Mesenchymal stem cell (in vitro differentiated cells and primary cell): ENCODE results near the gene SLC9A9.

Experiments
- DNase-seq: peaks from one replicate; pipeline ENCODE4 v3.0.0-alpha.2; 2013
- H2AFZ ChIP-seq: one replicate; pipeline ENCODE4 v1.6.1; 2013; ENCODE audit warnings: low read depth, mild to moderate bottlenecking, control low read depth, inconsistent platforms, low read length, moderate library complexity
- H2AK5ac ChIP-seq: 2 replicates; pipeline ENCODE4 v1.6.1; 2013; ENCODE audit warnings: low read length, moderate library complexity, mild to moderate bottlenecking, inconsistent platforms; ENCODE audit not compliant: severe bottlenecking
- H2BK120ac ChIP-seq: one replicate; pipeline ENCODE4 v1.6.1; 2013; ENCODE audit warnings: low read depth, mild to moderate bottlenecking, inconsistent platforms, low read length, moderate library complexity
- H2BK12ac ChIP-seq, 2 experiments: one replicate each; pipeline ENCODE4 v1.6.1; 2013; ENCODE audit warnings: inconsistent platforms in 2 of 2, low read length in 2 of 2, mild to moderate bottlenecking in 2 of 2, moderate library complexity in 2 of 2, control low read depth in 1 of 2
- H2BK15ac ChIP-seq: one replicate; pipeline ENCODE4 v1.6.1; 2013; ENCODE audit warnings: mild to moderate bottlenecking, low read depth, inconsistent platforms; ENCODE audit not compliant: poor library complexity, severe bottlenecking
- H2BK5ac ChIP-seq: 2 replicates; pipeline ENCODE4 v1.6.1; 2013; ENCODE audit warnings: low read depth, mild to moderate bottlenecking, low read length, control low read depth, inconsistent platforms; ENCODE audit not compliant: poor library complexity, severe bottlenecking
- H3K14ac ChIP-seq, 2 experiments: one replicate each; pipeline ENCODE4 v1.6.1; 2013; ENCODE audit warnings: inconsistent platforms in 2 of 2, low read length in 2 of 2, control low read depth in 1 of 2, mild to moderate bottlenecking in 1 of 2, moderate library complexity in 1 of 2
- H3K18ac ChIP-seq, 2 experiments: one replicate each; pipeline ENCODE4 v1.6.1; 2013; ENCODE audit warnings: inconsistent platforms in 2 of 2, low read length in 2 of 2, control low read depth in 1 of 2, low read depth in 1 of 2, mild to moderate bottlenecking in 1 of 2
- H3K23ac ChIP-seq, 2 experiments: one replicate each; pipeline ENCODE4 v1.6.1; 2013; ENCODE audit warnings: inconsistent platforms in 2 of 2, low read length in 2 of 2, mild to moderate bottlenecking in 2 of 2, moderate library complexity in 2 of 2, control low read depth in 1 of 2
- H3K27ac ChIP-seq: 2 replicates; pipeline ENCODE4 v1.5.1; 2013; ENCODE audit warnings: mild to moderate bottlenecking, moderate library complexity, low read length, control low read depth, inconsistent platforms; ENCODE audit not compliant: poor library complexity, severe bottlenecking
- H3K27me3 ChIP-seq, 2 experiments: 2 replicates each; pipeline versions ENCODE4 v1.6.1 to v1.7.0; 2013; ENCODE audit warnings: low read length in 2 of 2, mild to moderate bottlenecking in 2 of 2, moderate library complexity in 2 of 2, control low read depth in 1 of 2, inconsistent platforms in 1 of 2; ENCODE audit not compliant: control insufficient read depth in 1 of 2, insufficient read depth in 1 of 2
- H3K36me3 ChIP-seq, 2 experiments: 2 replicates each; pipeline versions ENCODE4 v1.6.1 to v1.7.0; 2013; ENCODE audit warnings: low read length in 2 of 2, control low read depth in 1 of 2, inconsistent platforms in 1 of 2, low read depth in 1 of 2, mild to moderate bottlenecking in 1 of 2; ENCODE audit not compliant: insufficient read depth in 2 of 2, control insufficient read depth in 1 of 2
- H3K4ac ChIP-seq, 2 experiments: one replicate each; pipeline ENCODE4 v1.6.1; 2013; ENCODE audit warnings: inconsistent platforms in 2 of 2, low read length in 2 of 2, mild to moderate bottlenecking in 2 of 2, moderate library complexity in 2 of 2, control low read depth in 1 of 2, low read depth in 1 of 2
- H3K4me1 ChIP-seq: 2 replicates; pipeline ENCODE4 v1.6.1; 2013; ENCODE audit warnings: low read depth, low read length, control low read depth; ENCODE audit not compliant: control insufficient read depth, insufficient read depth
- H3K4me2 ChIP-seq: 2 replicates; pipeline ENCODE4 v1.6.1; 2013; ENCODE audit warnings: low read length, mild to moderate bottlenecking, inconsistent platforms; ENCODE audit not compliant: poor library complexity, severe bottlenecking
- H3K4me3 ChIP-seq, 2 experiments: 2 replicates each; pipeline versions ENCODE4 v1.5.1 to v1.7.0; 2013; ENCODE audit warnings: low read length in 2 of 2, mild to moderate bottlenecking in 2 of 2, control low read depth in 1 of 2, low read depth in 1 of 2; ENCODE audit not compliant: insufficient read depth in 1 of 2
- H3K79me1 ChIP-seq: replicated peaks from 2 replicates; pipeline ENCODE4 v1.6.1; 2013; ENCODE audit warnings: mild to moderate bottlenecking, control low read depth, low read length, inconsistent platforms; ENCODE audit not compliant: poor library complexity, severe bottlenecking
- H3K9ac ChIP-seq: 2 replicates; pipeline ENCODE4 v1.7.0; 2013; ENCODE audit warnings: mild to moderate bottlenecking, low read length, moderate library complexity
- H3K9me3 ChIP-seq: 2 replicates; pipeline ENCODE4 v1.7.0; 2013; ENCODE audit warnings: mild to moderate bottlenecking, low read length; ENCODE audit not compliant: control insufficient read depth
- H4K8ac ChIP-seq: one replicate; pipeline ENCODE4 v1.6.1; 2013; ENCODE audit warnings: inconsistent platforms, mild to moderate bottlenecking, low read length, moderate library complexity
- H4K91ac ChIP-seq: one replicate; pipeline ENCODE4 v1.6.1; 2013; ENCODE audit warnings: mild to moderate bottlenecking, low read length, inconsistent platforms
- WGBS: methylation state at CpG from one replicate; pipeline ENCODE4 v1.1.7; 2013; ENCODE audit warnings: mixed read lengths; 5-methylcytosine and 5-hydroxymethylcytosine counted together

SLC9A9 gene

GRCh38 chr3:143258692-143259091, 589.6 kb downstream of the SLC9A9 start:
- no peak overlapping the region for H4K91ac ChIP-seq
- H3K79me1 ChIP-seq: no peaks in the 10 kb centered on the region
- no peaks in the 10 kb centered on the region for H3K36me3 ChIP-seq
- no peak overlapping the region for H2BK120ac ChIP-seq
- H3K18ac ChIP-seq: no peak overlapping the region
- no peaks in the 10 kb centered on the region for H3K4me1 ChIP-seq
- no peak overlapping the region for H2AFZ ChIP-seq
- H3K4me3 ChIP-seq: no peak overlapping the region
- H3K9ac ChIP-seq: no peak overlapping the region
- H4K8ac ChIP-seq: no peak overlapping the region
- peak overlapping the region in 1 of 2 experiments; percentile 24 for H3K23ac ChIP-seq
- H3K9me3 ChIP-seq: no peaks in the 10 kb centered on the region
- H2BK12ac ChIP-seq: no peak overlapping the region
- no peak overlapping the region for H3K4ac ChIP-seq
- no peak overlapping the region for H2BK5ac ChIP-seq
- DNase-seq: no peak
- H2AK5ac ChIP-seq: no peak overlapping the region
- WGBS: 92% methylated on average over 2 of the region's 4 CpGs
- H3K27me3 ChIP-seq: no peaks in the 10 kb centered on the region
- no peak overlapping the region for H3K14ac ChIP-seq
- H2BK15ac ChIP-seq: no peak overlapping the region
- H3K27ac ChIP-seq: no peak overlapping the region
- no peak overlapping the region for H3K4me2 ChIP-seq

DNA sequence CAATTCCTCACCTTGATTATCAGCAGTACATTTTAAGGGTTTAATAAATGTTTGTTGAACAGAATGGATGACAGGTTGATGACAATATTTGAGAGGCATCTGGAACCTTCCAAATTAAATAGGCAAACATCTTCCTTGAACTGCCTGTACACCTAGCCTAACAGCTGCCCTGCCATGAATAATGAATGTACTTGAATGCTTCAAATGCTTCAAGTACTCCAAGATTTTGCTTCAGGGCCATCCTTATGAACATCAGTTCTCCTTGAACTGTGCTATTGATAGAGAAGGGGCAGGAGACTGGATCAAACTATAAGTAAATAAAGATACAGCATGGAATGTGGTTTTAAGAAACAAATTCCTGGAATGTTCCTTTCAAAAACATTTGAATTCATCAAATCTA, 591.9 kb downstream of the SLC9A9 start:
- H3K18ac ChIP-seq: no peak overlapping the region
- no peak overlapping the region for H2BK15ac ChIP-seq
- no peak overlapping the region for H3K23ac ChIP-seq
- H3K4me3 ChIP-seq: no peak overlapping the region
- no peaks in the 10 kb centered on the region for H3K36me3 ChIP-seq
- H3K14ac ChIP-seq: no peak overlapping the region
- H4K8ac ChIP-seq: no peak overlapping the region
- no peaks in the 10 kb centered on the region for H3K79me1 ChIP-seq
- H2BK12ac ChIP-seq: no peak overlapping the region
- H2AK5ac ChIP-seq: no peak overlapping the region
- no peak overlapping the region for H2BK5ac ChIP-seq
- H2AFZ ChIP-seq: no peak overlapping the region
- H3K4ac ChIP-seq: no peak overlapping the region
- H3K9me3 ChIP-seq: no peaks in the 10 kb centered on the region
- no peak overlapping the region for H3K27ac ChIP-seq
- no peak overlapping the region for H3K4me2 ChIP-seq
- no peak overlapping the region for H4K91ac ChIP-seq
- DNase-seq: no peak
- no peaks in the 10 kb centered on the region for H3K27me3 ChIP-seq
- no peaks in the 10 kb centered on the region for H3K4me1 ChIP-seq
- H3K9ac ChIP-seq: no peak overlapping the region
- H2BK120ac ChIP-seq: no peak overlapping the region

DNA sequence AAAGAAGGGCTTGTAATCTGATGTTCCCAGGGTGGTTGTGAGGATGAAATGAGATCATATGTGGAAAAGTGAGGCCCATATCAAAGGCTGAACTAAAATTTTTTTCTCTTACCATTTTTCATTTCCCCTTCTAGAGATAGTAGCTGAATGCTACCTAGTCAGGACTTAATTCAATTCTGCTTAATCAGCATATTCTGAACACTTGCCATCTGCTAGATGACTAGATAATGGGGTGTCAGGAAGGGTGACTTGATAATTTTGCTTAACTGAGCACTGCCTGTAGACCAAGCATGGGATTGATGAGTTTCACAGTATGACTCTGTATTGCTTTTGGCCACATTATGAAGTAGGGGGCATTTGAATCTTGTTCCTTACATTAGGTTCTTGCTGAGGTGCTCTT, 592.5 kb downstream of the SLC9A9 start:
- H3K9ac ChIP-seq: no peak overlapping the region
- no peak overlapping the region for H3K27ac ChIP-seq
- no peak overlapping the region for H2BK5ac ChIP-seq
- no peaks in the 10 kb centered on the region for H3K4me1 ChIP-seq
- H3K14ac ChIP-seq: no peak overlapping the region
- no peak overlapping the region for H3K4me3 ChIP-seq
- no peak overlapping the region for H2BK12ac ChIP-seq
- no peak overlapping the region for H3K18ac ChIP-seq
- no peak overlapping the region for H2AFZ ChIP-seq
- no peaks in the 10 kb centered on the region for H3K27me3 ChIP-seq
- no peak overlapping the region for H3K4me2 ChIP-seq
- H4K8ac ChIP-seq: no peak overlapping the region
- H3K36me3 ChIP-seq: no peaks in the 10 kb centered on the region
- no peaks in the 10 kb centered on the region for H3K79me1 ChIP-seq
- no peak for DNase-seq
- no peak overlapping the region for H2AK5ac ChIP-seq
- H4K91ac ChIP-seq: no peak overlapping the region
- no peak overlapping the region for H2BK15ac ChIP-seq
- H3K9me3 ChIP-seq: no peaks in the 10 kb centered on the region
- H3K4ac ChIP-seq: no peak overlapping the region
- H3K23ac ChIP-seq: no peak overlapping the region
- no peak overlapping the region for H2BK120ac ChIP-seq

DNA sequence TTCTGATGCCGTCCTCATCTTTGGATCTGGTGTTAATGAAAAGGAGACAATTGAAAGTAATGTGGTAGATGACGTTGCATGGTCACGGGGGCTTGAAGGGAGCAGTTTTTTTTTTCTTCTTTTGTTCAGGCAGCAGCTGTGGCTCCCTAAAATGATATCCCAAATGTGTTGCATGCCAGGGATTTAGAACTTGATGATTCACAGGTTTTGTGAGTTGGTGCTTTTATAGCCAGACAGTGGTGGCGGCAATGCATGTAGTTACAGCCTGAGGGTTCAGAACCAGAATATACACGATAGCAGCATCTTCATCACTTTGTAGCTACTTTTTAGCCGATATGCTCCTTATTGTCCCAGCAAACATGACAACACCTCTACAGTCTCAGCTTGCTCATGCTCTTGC, 595.3 kb downstream of the SLC9A9 start:
- no peak for DNase-seq
- Histone ChIP-seq H2BK12ac (peak overlapping the region in 1 of 2 experiments; percentile 23), H3K4me3 (no peak overlapping the region), H3K18ac (no peak overlapping the region), H4K8ac (no peak overlapping the region), H2AFZ (no peak overlapping the region), H3K27me3 (no peaks in the 10 kb centered on the region), H3K27ac (no peak overlapping the region), H3K14ac (no peak overlapping the region), H3K4ac (no peak overlapping the region), H3K23ac (no peak overlapping the region), H3K4me2 (no peak overlapping the region), H3K4me1 (no peaks in the 10 kb centered on the region), H3K79me1 (no peaks in the 10 kb centered on the region), H2AK5ac (no peak overlapping the region), H3K9me3 (no peaks in the 10 kb centered on the region), H2BK15ac (no peak overlapping the region), H2BK5ac (no peak overlapping the region), H3K36me3 (no peaks in the 10 kb centered on the region), H4K91ac (no peak overlapping the region), H3K9ac (no peak overlapping the region), H2BK120ac (no peak overlapping the region)
- 96% methylated on average over 6 of the region's 6 CpGs for WGBS
